Progenitor cell of endocrine pancreas (in vitro differentiated cells): ENCODE data around the gene EIF1AX. TPM values are rescaled to one million over a fixed set of nuclear protein-coding genes. Genes with fewer than 3 reads are reported as not detected.

Experiments
- DNase-seq: peaks from one replicate; pipeline ENCODE4 v3.0.0; 2021; ENCODE audit warnings: low spot score; ENCODE audit not compliant: unreplicated experiment
- H3K27ac Mint-ChIP-seq: 2 replicates; pipeline ENCODE4 v1.8.0; 2021; ENCODE audit warnings: mild to moderate bottlenecking, moderate library complexity, mixed read lengths
- H3K27me3 Mint-ChIP-seq: 2 replicates; pipeline ENCODE4 v1.8.0; 2021; ENCODE audit warnings: mixed read lengths
- H3K36me3 Mint-ChIP-seq: 2 replicates; pipeline ENCODE4 v1.8.0; 2022; ENCODE audit warnings: mixed read lengths; ENCODE audit not compliant: insufficient read depth
- H3K4me1 Mint-ChIP-seq: 2 replicates; pipeline ENCODE4 v1.8.0; 2021; ENCODE audit warnings: low read depth, mixed read lengths
- H3K4me3 Mint-ChIP-seq: 2 replicates; pipeline ENCODE4 v1.8.0; 2021; ENCODE audit warnings: low read depth, mild to moderate bottlenecking, moderate library complexity, mixed read lengths
- H3K9me3 Mint-ChIP-seq: 2 replicates; pipeline ENCODE4 v1.8.0; 2021; ENCODE audit warnings: low read depth, mixed read lengths
- total RNA-seq: library from RNA; stranded (reverse); gene quantifications from 2 replicates; pipeline ENCODE4 v1.2.1, GENCODE V29; 2021
- TF ChIP-seq, protein P1 (sequence below): fragments of 200-600 bp; sonication (generic); IDR thresholded peaks from one replicate; pipeline ENCODE4 v1.5.0; 2021; ENCODE audit warnings: antibody characterized with exemption, mild to moderate bottlenecking; ENCODE audit not compliant: unreplicated experiment

The EIF1AX gene
- total RNA-seq, 1 donor from 2014 or later, result 90.6 TPM

GRCh38 chrX:20091499-20091898 is 50.1 kb downstream of the EIF1AX start:
- Mint-ChIP-seq H3K4me1 (no peaks in the 10 kb centered on the region), H3K36me3 (no peaks in the 10 kb centered on the region), H3K27me3 (no peaks in the 10 kb centered on the region)

DNA sequence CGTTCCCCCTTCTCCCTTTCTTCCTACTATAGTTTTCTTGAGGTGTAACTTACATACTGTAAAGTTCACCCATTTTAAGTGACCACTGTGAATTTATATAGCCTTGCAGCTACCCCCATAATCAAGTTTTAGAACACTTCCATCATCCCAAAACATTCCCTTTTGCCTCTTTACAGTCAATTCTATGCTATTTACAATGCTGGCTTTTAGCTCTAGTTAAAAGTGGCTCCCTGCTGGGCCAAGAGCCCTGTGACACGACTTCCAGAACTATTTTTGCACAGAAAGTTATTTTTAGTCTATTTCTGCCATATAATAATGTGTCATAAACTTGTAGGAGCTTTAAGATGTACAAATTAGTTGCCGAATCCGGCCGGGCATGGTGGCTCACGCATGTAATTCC is 51.8 kb downstream of the EIF1AX start:
- no peak for DNase-seq
- TF ChIP-seq, protein P1, sequence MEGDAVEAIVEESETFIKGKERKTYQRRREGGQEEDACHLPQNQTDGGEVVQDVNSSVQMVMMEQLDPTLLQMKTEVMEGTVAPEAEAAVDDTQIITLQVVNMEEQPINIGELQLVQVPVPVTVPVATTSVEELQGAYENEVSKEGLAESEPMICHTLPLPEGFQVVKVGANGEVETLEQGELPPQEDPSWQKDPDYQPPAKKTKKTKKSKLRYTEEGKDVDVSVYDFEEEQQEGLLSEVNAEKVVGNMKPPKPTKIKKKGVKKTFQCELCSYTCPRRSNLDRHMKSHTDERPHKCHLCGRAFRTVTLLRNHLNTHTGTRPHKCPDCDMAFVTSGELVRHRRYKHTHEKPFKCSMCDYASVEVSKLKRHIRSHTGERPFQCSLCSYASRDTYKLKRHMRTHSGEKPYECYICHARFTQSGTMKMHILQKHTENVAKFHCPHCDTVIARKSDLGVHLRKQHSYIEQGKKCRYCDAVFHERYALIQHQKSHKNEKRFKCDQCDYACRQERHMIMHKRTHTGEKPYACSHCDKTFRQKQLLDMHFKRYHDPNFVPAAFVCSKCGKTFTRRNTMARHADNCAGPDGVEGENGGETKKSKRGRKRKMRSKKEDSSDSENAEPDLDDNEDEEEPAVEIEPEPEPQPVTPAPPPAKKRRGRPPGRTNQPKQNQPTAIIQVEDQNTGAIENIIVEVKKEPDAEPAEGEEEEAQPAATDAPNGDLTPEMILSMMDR, result no peak
- Mint-ChIP-seq H3K4me1 (no peaks in the 10 kb centered on the region), H3K4me3 (no peak overlapping the region), H3K36me3 (no peaks in the 10 kb centered on the region), H3K27ac (no peak overlapping the region), H3K27me3 (no peaks in the 10 kb centered on the region), H3K9me3 (peaks cover 17% of the 10 kb centered on the region)

More at GRCh38 chrX:20091499-20091898, 50.1 kb downstream of the EIF1AX start:
- Mint-ChIP-seq H3K9me3 (peaks cover 15% of the 10 kb centered on the region), H3K4me3 (no peak overlapping the region), H3K27ac (no peak overlapping the region)
- TF ChIP-seq, protein P1, result no peak
- no peak for DNase-seq

GRCh38 chrX:20080277-20080676 is 61.4 kb downstream of the EIF1AX start:
- Mint-ChIP-seq H3K4me1 (no peaks in the 10 kb centered on the region), H3K4me3 (no peak overlapping the region), H3K9me3 (no peaks in the 10 kb centered on the region), H3K27ac (no peak overlapping the region), H3K27me3 (no peaks in the 10 kb centered on the region), H3K36me3 (no peaks in the 10 kb centered on the region)
- TF ChIP-seq, protein P1, result no peak
- DNase-seq, result no peak

Other genes starting within 250 kb of the EIF1AX start
- 13.6 and 13.9 TPM in 2 replicates for gene BCLAF3, start 150.8 kb downstream of the EIF1AX start, total RNA-seq
- 1.4 and 1.5 TPM in 2 replicates for gene MAP7D2, start 24.9 kb downstream of the EIF1AX start, total RNA-seq
- 60.8 and 61.8 TPM in 2 replicates for gene RPS6KA3, start 125.1 kb upstream of the EIF1AX start, total RNA-seq